PFSK-1 (cell line): ENCODE measurements around the gene RAB11A.

Source experiments
- POLR2AphosphoS5 ChIP-seq: IDR thresholded peaks from 2 replicates; pipeline ENCODE4 v1.6.1; 2012; ENCODE audit warnings: low read depth, mild to moderate bottlenecking, control low read depth, low read length, moderate library complexity
- REST ChIP-seq, 2 experiments: IDR thresholded peaks; 2 replicates each; pipeline versions ENCODE4 v1.6.1 to v1.8.0; 2011 to 2012; ENCODE audit warnings: low read depth in 2 of 2, low read length in 2 of 2, control low read depth in 1 of 2, inconsistent platforms in 1 of 2, mild to moderate bottlenecking in 1 of 2, moderate library complexity in 1 of 2; ENCODE audit not compliant: insufficient read depth in 1 of 2

GRCh38 chr15:65939901-65940617 is 70.8 kb downstream of the RAB11A start:
- no peak for TF ChIP-seq POLR2AphosphoS5
- TF ChIP-seq REST (IDR thresholded peaks at IDR 0.05; ENCODE audit: insufficient read depth in 1 of 2, low read depth in 2 of 2, low read length in 2 of 2), result no peak
